Right cardiac atrium (tissue), 5 donors: ENCODE data around the gene MEF2D. TPM values are rescaled to one million over a fixed set of nuclear protein-coding genes. Genes with fewer than 3 reads are reported as not detected.

ENCODE experiments used
- microRNA-seq, 2 donors: library from miRNA; unstranded; fragments of <30 nt; microRNA quantifications; one replicate each; pipeline ENCODE4 v1.2.0, GENCODE V29; 2020 to 2021
- polyA plus RNA-seq: library from polyadenylated mRNA; stranded (reverse); fragments of 200-250 nt; gene quantifications from one replicate; pipeline ENCODE4 v1.2.3, GENCODE V29; 2013
- total RNA-seq, 4 donors: library from RNA; stranded (reverse); fragmentation: NEBNext Ultra II Directional; extraction: Animal tissue kit (Norgen Biotek cat#: 25700); gene quantifications; one replicate each; pipeline ENCODE4 v1.2.1, GENCODE V29; 2021
- donor health status: healthy with polysubstance abuse.
- donor health status: DM: no; HTN: yes; CAD: no.
- donor health status: DM: no; HTN: no; CAD: no.
- donor health status: DM: no; HTN: yes; CAD: no; lungs with severe emphysema.
- donor health status: DM: yes; HTN: yes; CAD: no.

MEF2D gene
- total and polyA plus RNA-seq, 5 donors, result 53.0 to 99.2 (median 89.1) TPM

Small RNA genes within 50 kb of the gene (microRNA-seq; reads per million reads assigned to microRNA genes)
- 0 reads per million in 2 donors for gene MIR9-1

Other genes starting within 250 kb of the MEF2D start
- gene SMG5, start 217.9 kb downstream of the MEF2D start, total RNA-seq, result 10 to 100 TPM; 55.2 to 73.6 (median 62.2) TPM
- 55.3 TPM for gene SMG5, start 217.9 kb downstream of the MEF2D start, polyA plus RNA-seq
- gene TMEM79, start 216.4 kb downstream of the MEF2D start, total RNA-seq, result 1 to 10 TPM in 3 of 4 donors, under 1 TPM in 1; 0.95 to 2.4 (median 1.9) TPM
- gene TMEM79, start 216.4 kb downstream of the MEF2D start, polyA plus RNA-seq, result 1.9 TPM
- gene GLMP, start 205.1 kb downstream of the MEF2D start, total RNA-seq, result 10 to 100 TPM; 19.8 to 28.4 (median 25.5) TPM
- gene GLMP, start 205.1 kb downstream of the MEF2D start, polyA plus RNA-seq, result 22.0 TPM
- gene VHLL, start 201.5 kb downstream of the MEF2D start, total RNA-seq, result not detected
- gene VHLL, start 201.5 kb downstream of the MEF2D start, polyA plus RNA-seq, result not detected
- gene CCT3, start 162.5 kb downstream of the MEF2D start, total RNA-seq, result 100 to 1,000 TPM; 126 to 151 (median 138) TPM
- gene CCT3, start 162.5 kb downstream of the MEF2D start, polyA plus RNA-seq, result 125 TPM
- not detected for gene TSACC, start 162.2 kb downstream of the MEF2D start, total RNA-seq
- gene TSACC, start 162.2 kb downstream of the MEF2D start, polyA plus RNA-seq, result 0.38 TPM
- gene RHBG, start 131.6 kb downstream of the MEF2D start, total RNA-seq, result not detected
- gene RHBG, start 131.6 kb downstream of the MEF2D start, polyA plus RNA-seq, result 0.20 TPM
- gene IQGAP3, start 71.8 kb upstream of the MEF2D start, total RNA-seq, result under 1 TPM; 0.06 to 0.86 (median 0.55) TPM
- 0.09 TPM for gene IQGAP3, start 71.8 kb upstream of the MEF2D start, polyA plus RNA-seq
- not detected for gene TTC24, start 78.9 kb upstream of the MEF2D start, total RNA-seq
- not detected for gene TTC24, start 78.9 kb upstream of the MEF2D start, polyA plus RNA-seq
- gene NAXE, start 91.0 kb upstream of the MEF2D start, total RNA-seq, result 100 to 1,000 TPM in 1 of 4 donors, 10 to 100 TPM in 3; 95.0 to 111 (median 98.9) TPM
- 131 TPM for gene NAXE, start 91.0 kb upstream of the MEF2D start, polyA plus RNA-seq
- gene GPATCH4, start 100.7 kb upstream of the MEF2D start, total RNA-seq, result 10 to 100 TPM; 13.4 to 21.6 (median 14.5) TPM
- gene GPATCH4, start 100.7 kb upstream of the MEF2D start, polyA plus RNA-seq, result 14.7 TPM
- 1 to 10 TPM in 2 of 4 donors, under 1 TPM in 2; 0.53 to 1.2 (median 1.1) TPM for gene HAPLN2, start 118.6 kb upstream of the MEF2D start, total RNA-seq
- 2.0 TPM for gene HAPLN2, start 118.6 kb upstream of the MEF2D start, polyA plus RNA-seq
- under 1 TPM in 2 of 4 donors, not detected in 2; 0.23 to 0.29 TPM for gene BCAN, start 141.3 kb upstream of the MEF2D start, total RNA-seq
- gene BCAN, start 141.3 kb upstream of the MEF2D start, polyA plus RNA-seq, result 0.20 TPM
- gene NES, start 176.6 kb upstream of the MEF2D start, total RNA-seq, result 100 to 1,000 TPM; 146 to 282 (median 170) TPM
- gene NES, start 176.6 kb upstream of the MEF2D start, polyA plus RNA-seq, result 257 TPM
- 1 to 10 TPM in 1 of 4 donors, under 1 TPM in 3; 0.71 to 1.6 (median 0.75) TPM for gene CRABP2, start 204.8 kb upstream of the MEF2D start, total RNA-seq
- gene CRABP2, start 204.8 kb upstream of the MEF2D start, polyA plus RNA-seq, result 1.3 TPM
- gene METTL25B, start 227.7 kb upstream of the MEF2D start, total RNA-seq, result 10 to 100 TPM; 14.4 to 19.7 (median 17.3) TPM
- 18.8 TPM for gene METTL25B, start 227.7 kb upstream of the MEF2D start, polyA plus RNA-seq
- gene ISG20L2, start 228.0 kb upstream of the MEF2D start, total RNA-seq, result 10 to 100 TPM; 13.0 to 23.0 (median 13.9) TPM
- 9.2 TPM for gene ISG20L2, start 228.0 kb upstream of the MEF2D start, polyA plus RNA-seq
- 10 to 100 TPM; 63.4 to 88.5 (median 74.9) TPM for gene MRPL24, start 240.3 kb upstream of the MEF2D start, total RNA-seq
- gene MRPL24, start 240.3 kb upstream of the MEF2D start, polyA plus RNA-seq, result 145 TPM